Activated naive CD8-positive, alpha-beta T cell treated with anti-CD3 and anti-CD28 coated beads, Interleukin-2, amount 10 ng/mL, durations not matched to agents 7 days and 5 days (primary cell): ENCODE results near the gene PAX5. TPM values are rescaled to one million over a fixed set of nuclear protein-coding genes. Genes with fewer than 3 reads are reported as not detected.
"Not testable (repeated sequence)": the region's sequence is repeated elsewhere in the genome, so short reads cannot be mapped to it uniquely, and the experiment has no call there.

Experiments used
- ATAC-seq: fragments of 150-1000 bp; cut with Tn5 transposase; one replicate; pipeline ENCODE4 v1.10.0; 2021; ENCODE audit warnings: low read depth, moderate library complexity
- POLR2A ChIA-PET: fragments of 350-600 bp; sonication (Branson Sonifier 250); formaldehyde crosslinking; loops from one replicate; lab custom pipeline; 2021; ENCODE audit warnings: antibody characterized with exemption; lab: Charles Lee
- DNase-seq: peaks from one replicate; pipeline ENCODE4 v3.0.0; 2021
- H3K27ac Mint-ChIP-seq: one replicate; pipeline ENCODE4 v1.8.0; 2022; ENCODE audit warnings: mild to moderate bottlenecking, mixed read lengths
- H3K27me3 Mint-ChIP-seq: one replicate; pipeline ENCODE4 v1.8.0; 2022; ENCODE audit warnings: mild to moderate bottlenecking, moderate library complexity, mixed read lengths
- H3K36me3 Mint-ChIP-seq: one replicate; pipeline ENCODE4 v1.8.0; 2021; ENCODE audit warnings: mild to moderate bottlenecking, mixed read lengths
- H3K4me1 Mint-ChIP-seq: one replicate; pipeline ENCODE4 v1.8.0; 2021; ENCODE audit warnings: mixed read lengths
- H3K4me3 Mint-ChIP-seq: one replicate; pipeline ENCODE4 v1.8.0; 2022; ENCODE audit warnings: mild to moderate bottlenecking, moderate library complexity, mixed read lengths
- H3K9me3 Mint-ChIP-seq: one replicate; pipeline ENCODE4 v1.8.0; 2021; ENCODE audit warnings: mixed read lengths
- total RNA-seq, 2 experiments: library from RNA; stranded (reverse); gene quantifications; one replicate each; pipeline ENCODE4 v1.2.3, GENCODE V29; 2021

PAX5 gene
- total RNA-seq, 2 experiments from 2014 or later = 0.89 to 1.1 TPM

DNA sequence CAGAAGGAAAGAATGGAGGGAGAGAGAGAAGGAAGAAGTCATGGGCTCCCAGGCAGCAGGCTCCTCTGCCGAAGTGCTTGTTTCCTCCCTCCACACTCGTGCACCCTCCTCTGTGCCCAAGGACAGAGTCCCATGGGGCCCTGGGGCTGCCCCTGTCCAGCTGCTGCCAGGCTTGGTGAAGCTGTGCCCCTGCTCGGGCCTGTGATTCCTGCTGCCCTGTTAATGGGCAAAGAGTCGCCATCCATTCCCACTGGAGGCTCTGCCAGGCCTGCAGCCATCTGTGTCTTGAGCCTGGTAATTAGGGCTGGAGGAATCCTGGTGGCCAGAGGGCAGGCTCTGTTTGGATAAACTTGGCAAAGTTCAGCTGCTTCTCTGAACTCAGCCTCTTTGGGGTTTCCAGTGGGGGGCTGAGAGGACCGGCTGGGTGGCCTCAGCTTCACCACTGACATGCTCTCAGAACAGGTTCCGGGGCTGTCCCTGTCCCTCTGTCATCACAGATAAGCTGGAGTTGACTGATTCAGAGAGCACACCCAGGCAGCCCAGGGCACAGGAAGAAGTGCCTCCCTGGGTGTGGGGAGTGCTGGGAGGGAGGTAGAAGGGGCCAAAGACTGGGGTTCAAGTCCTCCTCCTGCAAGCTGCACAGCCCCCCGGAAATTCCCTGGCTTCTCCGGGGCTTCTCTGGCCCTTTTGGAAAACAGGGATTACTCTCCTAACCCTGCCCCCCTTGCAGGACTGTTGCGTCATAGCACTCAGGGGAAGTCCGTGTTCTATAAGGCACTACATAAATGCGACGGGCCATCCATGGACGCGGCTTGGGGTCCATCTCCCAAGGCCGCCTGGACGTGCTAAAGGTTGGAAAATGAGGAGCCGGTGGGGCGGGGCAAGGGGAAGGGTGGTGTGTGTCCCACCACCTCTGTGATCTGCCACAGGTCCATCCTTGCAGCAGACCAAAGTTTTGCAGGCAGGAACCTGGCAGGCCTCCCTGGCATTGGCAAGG lies 154.8 kb downstream of the PAX5 start:
- Mint-ChIP-seq H3K4me3 (no peak overlapping the region), H3K4me1 (no peaks in the 10 kb centered on the region), H3K9me3 (no peaks in the 10 kb centered on the region), H3K36me3 (no peaks in the 10 kb centered on the region), H3K27ac (no peak overlapping the region), H3K27me3 (peaks cover 20% of the 10 kb centered on the region)
- POLR2A ChIA-PET = no interaction called here
- DNase-seq (no peak), ATAC-seq (no peak)

DNA sequence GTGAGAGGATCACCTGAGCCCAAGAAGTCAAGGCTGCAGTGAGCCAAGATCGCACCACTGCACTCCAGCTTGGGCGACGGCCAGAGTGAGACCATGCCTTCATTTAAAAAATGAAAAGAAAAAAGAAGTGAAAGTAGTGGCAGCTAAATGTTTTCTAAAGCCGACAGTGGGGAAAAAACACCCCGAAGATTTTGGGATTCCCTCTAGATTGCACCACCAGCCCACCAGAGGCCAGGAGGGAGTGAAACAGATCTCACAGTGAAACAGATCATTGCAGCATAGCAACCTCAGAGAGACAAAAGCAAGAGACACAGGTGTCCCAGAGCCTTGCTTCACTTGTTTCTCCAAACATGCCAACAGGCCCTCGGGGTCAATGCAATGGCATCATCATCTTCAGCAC lies 156.8 kb downstream of the PAX5 start:
- ATAC-seq = no peak
- Mint-ChIP-seq H3K27ac (no peak overlapping the region), H3K9me3 (no peaks in the 10 kb centered on the region), H3K36me3 (no peaks in the 10 kb centered on the region), H3K27me3 (peaks cover 10% of the 10 kb centered on the region), H3K4me1 (peaks cover 2% of the 10 kb centered on the region), H3K4me3 (no peak overlapping the region)
- POLR2A ChIA-PET = interaction anchor here (1.1 kb wide), 1 partner anchor 29 kb away, joined by 3 read pairs; no protein-coding TSS in a partner anchor
- no peak for DNase-seq

DNA sequence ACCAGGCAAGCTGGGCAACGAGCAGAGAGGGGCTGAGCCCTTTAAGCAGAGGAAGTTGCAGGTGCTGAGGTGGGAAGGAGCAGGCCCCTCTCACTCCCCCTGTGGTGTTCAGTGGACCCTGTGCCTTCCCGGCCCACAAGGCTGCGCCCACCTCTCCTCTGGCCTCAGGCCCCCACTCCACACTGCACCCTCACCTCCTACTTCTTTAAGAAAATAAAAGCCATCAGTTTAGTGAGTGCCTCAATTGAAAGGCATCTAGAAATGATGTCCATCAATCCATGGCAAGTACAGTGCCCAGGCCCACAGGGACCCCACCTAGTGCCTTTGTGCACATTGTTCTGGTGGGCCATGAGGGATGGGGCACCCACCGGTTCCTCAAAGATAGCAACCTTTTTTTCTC lies 158.0 kb downstream of the PAX5 start:
- POLR2A ChIA-PET = no interaction called here
- Mint-ChIP-seq H3K36me3 (no peaks in the 10 kb centered on the region), H3K4me1 (peaks cover 2% of the 10 kb centered on the region), H3K27ac (no peak overlapping the region), H3K9me3 (no peaks in the 10 kb centered on the region), H3K4me3 (no peak overlapping the region), H3K27me3 (peaks cover 8% of the 10 kb centered on the region)
- DNase-seq (no peak), ATAC-seq (no peak)

DNA sequence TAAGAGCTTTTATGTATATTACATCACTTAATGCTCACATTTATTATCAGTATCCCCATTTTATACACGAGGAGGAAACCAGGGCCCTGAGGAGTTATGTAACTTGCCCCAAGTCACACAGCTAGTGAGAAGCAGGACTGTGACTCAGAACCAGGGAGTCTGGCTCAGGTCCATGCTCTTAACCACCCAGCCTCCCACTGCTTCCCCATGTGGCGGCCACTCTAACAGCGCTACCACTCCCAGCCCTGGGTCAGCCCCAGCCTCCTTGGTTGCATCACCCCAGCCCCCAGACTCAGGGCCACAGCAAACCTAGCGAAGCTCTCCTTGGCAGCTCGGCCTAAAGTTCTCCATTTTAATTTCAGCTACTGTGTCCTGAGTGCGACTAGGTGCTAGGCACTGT lies 159.1 kb downstream of the PAX5 start:
- DNase-seq (no peak), ATAC-seq (no peak)
- Mint-ChIP-seq H3K9me3 (no peaks in the 10 kb centered on the region), H3K4me1 (peaks cover 2% of the 10 kb centered on the region), H3K36me3 (no peaks in the 10 kb centered on the region), H3K27ac (no peak overlapping the region), H3K27me3 (peaks cover 8% of the 10 kb centered on the region), H3K4me3 (no peak overlapping the region)
- POLR2A ChIA-PET = no interaction called here

DNA sequence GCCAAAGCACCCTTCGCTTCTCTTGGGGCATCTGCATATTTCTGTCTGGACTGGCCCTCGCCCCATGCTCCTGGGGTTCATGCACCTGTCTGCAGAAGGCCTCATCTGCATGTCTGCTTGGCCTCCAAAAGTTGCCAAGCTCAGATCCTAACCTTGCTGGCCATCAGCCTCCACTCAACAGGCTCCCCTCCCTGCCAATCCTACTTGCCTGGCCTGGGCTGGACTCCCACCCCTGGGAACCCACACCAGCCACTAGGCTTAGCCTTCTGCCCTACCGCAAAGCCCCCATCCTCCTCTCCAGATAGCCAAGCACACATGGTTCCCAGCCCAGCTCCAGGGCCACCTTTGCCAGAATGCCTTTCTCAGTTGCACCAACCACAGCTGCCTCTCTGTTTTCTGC lies 159.8 kb downstream of the PAX5 start:
- H3K27ac Mint-ChIP-seq = no peak overlapping the region
- no peaks in the 10 kb centered on the region for H3K36me3 Mint-ChIP-seq
- peaks cover 2% of the 10 kb centered on the region for H3K4me1 Mint-ChIP-seq
- peaks cover 8% of the 10 kb centered on the region for H3K27me3 Mint-ChIP-seq
- DNase-seq (no peak), ATAC-seq (no peak)
- POLR2A ChIA-PET = no interaction called here
- H3K4me3 Mint-ChIP-seq = no peak overlapping the region
- H3K9me3 Mint-ChIP-seq = no peaks in the 10 kb centered on the region

DNA sequence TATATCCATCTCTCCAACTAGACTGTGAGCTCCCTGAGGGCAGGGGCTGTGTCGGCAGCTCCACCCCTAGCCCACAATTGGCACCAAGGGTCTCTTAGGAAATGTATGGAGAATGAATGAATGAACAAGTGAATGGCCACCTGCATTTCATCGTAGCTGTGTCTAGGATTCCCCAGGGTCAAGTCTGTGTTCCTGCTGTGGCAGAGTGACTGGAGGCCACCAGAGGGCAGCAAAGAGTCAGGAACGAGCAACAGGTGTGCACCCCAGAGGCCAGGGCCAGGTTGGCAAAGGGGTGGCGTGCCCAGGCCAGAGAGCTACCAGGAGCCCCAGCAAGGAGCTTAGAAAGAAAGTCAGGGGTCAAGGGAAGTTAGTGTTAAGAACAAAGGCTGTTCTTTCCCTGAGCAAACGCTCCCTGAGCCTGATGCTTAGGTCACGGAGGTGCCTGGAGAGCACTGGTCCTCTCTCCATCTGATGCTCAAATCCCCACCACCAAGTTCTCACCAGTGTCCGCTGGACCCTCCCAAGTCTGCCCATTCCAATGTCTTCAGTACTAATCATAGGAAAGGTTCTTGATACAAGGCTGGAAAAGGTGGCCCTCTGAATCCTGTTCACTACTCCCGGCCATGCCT lies 160.7 kb downstream of the PAX5 start:
- DNase-seq (peak; percentile 69), ATAC-seq (peak; percentile 82)
- Mint-ChIP-seq H3K27me3 (peaks cover 8% of the 10 kb centered on the region), H3K27ac (no peak overlapping the region), H3K9me3 (no peaks in the 10 kb centered on the region), H3K4me3 (no peak overlapping the region), H3K4me1 (peaks cover 2% of the 10 kb centered on the region), H3K36me3 (no peaks in the 10 kb centered on the region)
- POLR2A ChIA-PET = no interaction called here

DNA sequence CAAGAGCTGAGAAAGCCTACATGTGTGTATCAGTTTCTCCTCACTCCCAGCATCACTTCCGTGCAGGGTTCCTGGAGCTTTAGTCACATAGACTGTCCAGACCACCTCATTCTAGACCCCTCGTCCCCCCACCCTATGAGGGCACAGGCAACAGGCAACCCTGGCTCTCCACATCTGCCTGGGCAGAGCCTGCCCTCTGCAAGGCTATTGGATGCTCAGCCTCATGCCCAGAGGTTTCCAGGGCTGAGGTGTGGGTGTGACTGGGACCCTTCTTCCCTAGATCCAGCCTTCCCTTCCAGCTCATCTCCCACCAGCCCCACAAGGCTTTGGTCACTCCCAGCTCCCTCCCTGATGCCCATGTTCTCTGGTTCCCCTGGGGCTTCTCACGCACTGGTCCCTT lies 161.4 kb downstream of the PAX5 start:
- H3K27ac Mint-ChIP-seq = no peak overlapping the region
- H3K27me3 Mint-ChIP-seq = peaks cover 8% of the 10 kb centered on the region
- no peaks in the 10 kb centered on the region for H3K36me3 Mint-ChIP-seq
- H3K4me1 Mint-ChIP-seq = peaks cover 2% of the 10 kb centered on the region
- H3K4me3 Mint-ChIP-seq = no peak overlapping the region
- H3K9me3 Mint-ChIP-seq = no peaks in the 10 kb centered on the region
- DNase-seq (no peak), ATAC-seq (no peak)
- POLR2A ChIA-PET = no interaction called here

DNA sequence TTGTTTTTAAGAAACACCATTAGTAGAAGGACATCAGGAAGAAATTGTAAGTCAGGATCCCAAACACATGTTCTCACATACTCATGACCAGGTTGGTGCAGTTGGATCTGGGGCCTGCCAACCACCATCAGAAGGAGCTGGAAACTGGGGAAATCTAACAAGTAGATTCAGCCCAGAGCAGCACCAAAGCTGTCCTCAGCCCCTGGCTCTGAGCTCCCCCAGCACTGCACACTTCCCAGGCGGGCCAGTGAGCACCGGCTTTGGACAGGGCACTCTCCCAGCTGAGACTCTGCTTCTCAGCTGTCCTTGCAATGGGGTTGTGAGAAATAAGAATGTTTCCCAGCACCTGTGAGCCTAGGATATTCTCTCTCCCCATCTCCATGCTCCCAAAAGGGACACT lies 162.5 kb downstream of the PAX5 start:
- Mint-ChIP-seq H3K4me3 (no peak overlapping the region), H3K27ac (no peak overlapping the region)

DNA sequence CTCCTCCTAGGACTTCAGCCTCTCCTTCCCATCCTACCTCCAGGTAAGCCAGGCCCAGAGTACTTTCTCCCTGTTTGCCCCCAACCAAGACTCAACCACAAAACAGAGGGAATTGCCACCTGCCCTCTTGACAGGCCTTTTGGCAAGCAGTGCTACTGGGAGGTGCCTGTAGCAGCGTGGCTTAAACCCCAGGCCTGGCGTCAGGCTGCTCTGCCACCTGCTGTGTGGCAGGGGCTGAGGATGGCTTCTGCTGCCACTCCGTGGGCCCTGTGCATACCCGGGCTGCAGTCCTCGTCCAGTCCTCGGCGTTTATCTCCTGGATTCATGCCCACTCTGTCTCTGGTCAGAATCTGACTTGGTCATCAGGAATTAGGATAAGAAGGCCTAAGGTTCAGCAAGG lies 163.1 kb downstream of the PAX5 start:
- ATAC-seq = no peak
- POLR2A ChIA-PET = no interaction called here
- no peak overlapping the region for H3K27ac Mint-ChIP-seq

More for the DNA sequence above, 162.5 kb downstream of the PAX5 start:
- H3K36me3 Mint-ChIP-seq = no peaks in the 10 kb centered on the region
- POLR2A ChIA-PET = no interaction called here
- peaks cover 5% of the 10 kb centered on the region for H3K27me3 Mint-ChIP-seq
- H3K4me1 Mint-ChIP-seq = peaks cover 2% of the 10 kb centered on the region
- no peaks in the 10 kb centered on the region for H3K9me3 Mint-ChIP-seq
- DNase-seq (no peak), ATAC-seq (no peak)

DNA sequence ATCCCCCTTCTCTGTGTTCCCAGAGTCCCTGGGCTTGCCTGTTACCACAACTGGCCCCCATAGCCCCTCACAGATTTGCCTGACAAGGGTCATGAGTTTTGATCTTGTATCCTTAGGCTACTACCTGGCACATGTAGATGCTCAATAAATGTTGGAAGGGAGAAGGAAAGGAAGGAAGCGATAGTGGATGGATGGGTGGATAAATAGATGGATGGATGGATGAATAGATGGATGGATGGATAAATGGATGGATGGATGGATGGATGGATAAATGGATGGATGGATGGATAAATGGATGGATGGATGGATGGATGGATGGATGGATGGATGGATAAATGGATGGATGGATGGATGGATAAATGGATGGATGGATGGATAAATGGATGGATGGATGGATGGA lies 164.5 kb downstream of the PAX5 start:
- DNase-seq, ATAC-seq, POLR2A ChIA-PET, H3K4me1 Mint-ChIP-seq, H3K4me3 Mint-ChIP-seq, H3K9me3 Mint-ChIP-seq, H3K27ac Mint-ChIP-seq, H3K36me3 Mint-ChIP-seq, H3K27me3 Mint-ChIP-seq: not testable (repeated sequence)

More for the DNA sequence above, 163.1 kb downstream of the PAX5 start:
- H3K9me3 Mint-ChIP-seq = no peaks in the 10 kb centered on the region
- H3K4me3 Mint-ChIP-seq = no peak overlapping the region
- DNase-seq = no peak
- H3K27me3 Mint-ChIP-seq = peaks cover 5% of the 10 kb centered on the region
- no peaks in the 10 kb centered on the region for H3K36me3 Mint-ChIP-seq
- H3K4me1 Mint-ChIP-seq = peaks cover 2% of the 10 kb centered on the region

DNA sequence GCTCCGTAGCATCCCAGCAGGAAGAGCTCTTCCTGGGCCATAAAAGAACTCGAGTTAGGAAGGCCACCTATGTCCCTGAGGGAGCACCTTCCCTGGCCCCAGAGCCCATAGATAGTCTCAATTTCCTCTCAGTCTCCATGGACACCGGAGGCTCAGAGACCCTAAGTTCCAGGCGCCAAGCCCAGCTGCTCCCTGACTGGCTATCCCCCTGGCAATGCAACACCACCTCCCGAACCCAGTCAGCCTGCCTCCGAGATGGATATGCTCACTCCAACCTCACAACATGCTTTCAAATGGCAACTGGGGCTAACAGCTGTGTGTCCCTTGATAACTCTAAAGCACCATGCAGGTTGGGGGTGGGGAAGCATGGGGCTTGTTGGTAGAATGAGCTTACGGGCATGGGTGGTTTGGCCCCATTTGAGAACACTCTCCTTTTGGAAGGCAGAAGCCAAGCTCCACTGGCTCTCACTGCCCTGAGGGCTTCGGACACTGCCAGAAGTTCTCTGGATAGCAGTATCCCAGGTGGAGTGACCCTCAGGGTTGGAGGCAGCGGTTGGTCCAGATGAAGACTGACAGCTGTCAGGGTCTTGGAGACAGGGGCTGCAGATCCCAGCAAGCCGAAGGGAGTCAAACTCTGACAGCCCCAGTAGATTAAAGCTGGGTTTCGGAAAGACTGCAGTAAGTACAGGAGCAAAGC lies 165.3 kb downstream of the PAX5 start:
- DNase-seq (no peak), ATAC-seq (no peak)
- H3K36me3 Mint-ChIP-seq = no peaks in the 10 kb centered on the region
- H3K27ac Mint-ChIP-seq = no peak overlapping the region
- H3K9me3 Mint-ChIP-seq = no peaks in the 10 kb centered on the region
- POLR2A ChIA-PET = interaction anchor here (0.7 kb wide), 1 partner anchor 473 kb away, joined by 3 read pairs; no protein-coding TSS in a partner anchor
- H3K4me1 Mint-ChIP-seq = peaks cover 2% of the 10 kb centered on the region
- peaks cover 2% of the 10 kb centered on the region for H3K27me3 Mint-ChIP-seq
- H3K4me3 Mint-ChIP-seq = no peak overlapping the region

DNA sequence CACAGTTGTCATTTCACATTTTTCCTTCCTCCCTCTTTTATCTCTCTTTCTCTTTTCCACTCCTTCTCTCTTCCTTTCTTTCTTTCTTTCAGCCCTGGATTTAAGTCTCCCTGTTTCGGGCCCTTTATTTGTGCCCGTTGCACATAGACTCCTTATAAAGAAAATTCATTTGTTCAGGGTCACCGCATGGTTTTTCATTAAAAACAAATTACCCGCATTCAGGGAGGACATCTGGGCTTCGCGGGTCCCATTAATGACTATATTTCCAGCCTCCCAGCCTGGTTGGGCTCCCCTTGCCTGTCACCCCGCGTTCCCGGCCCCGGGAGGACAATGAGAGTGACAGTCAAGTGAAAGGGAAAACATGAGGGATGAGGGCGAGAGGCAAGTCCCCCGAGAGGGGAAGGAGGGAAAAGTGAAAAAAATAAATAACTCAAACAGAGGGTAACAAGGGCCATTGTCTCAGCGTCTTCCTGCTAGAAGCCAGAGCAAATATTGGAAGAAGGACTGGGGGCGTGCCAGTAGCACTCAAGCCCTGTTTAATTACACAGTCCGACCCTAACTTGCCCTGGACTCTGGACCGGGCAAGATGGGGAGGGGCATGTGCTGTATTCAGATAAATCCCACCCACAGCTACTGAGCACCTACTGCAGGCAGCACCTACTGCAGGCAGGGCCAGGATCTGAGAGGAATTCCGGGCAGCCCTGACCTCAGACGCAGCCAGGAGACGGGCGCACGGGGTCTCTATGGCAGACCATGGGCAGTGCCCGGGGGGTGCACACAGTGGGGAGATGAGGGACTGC lies 166.2 kb downstream of the PAX5 start:
- no peaks in the 10 kb centered on the region for H3K4me1 Mint-ChIP-seq
- POLR2A ChIA-PET = no interaction called here
- no peaks in the 10 kb centered on the region for H3K9me3 Mint-ChIP-seq
- ATAC-seq (no peak), DNase-seq (no peak)
- H3K27me3 Mint-ChIP-seq = peaks cover 2% of the 10 kb centered on the region
- no peak overlapping the region for H3K4me3 Mint-ChIP-seq
- no peak overlapping the region for H3K27ac Mint-ChIP-seq
- no peaks in the 10 kb centered on the region for H3K36me3 Mint-ChIP-seq

DNA sequence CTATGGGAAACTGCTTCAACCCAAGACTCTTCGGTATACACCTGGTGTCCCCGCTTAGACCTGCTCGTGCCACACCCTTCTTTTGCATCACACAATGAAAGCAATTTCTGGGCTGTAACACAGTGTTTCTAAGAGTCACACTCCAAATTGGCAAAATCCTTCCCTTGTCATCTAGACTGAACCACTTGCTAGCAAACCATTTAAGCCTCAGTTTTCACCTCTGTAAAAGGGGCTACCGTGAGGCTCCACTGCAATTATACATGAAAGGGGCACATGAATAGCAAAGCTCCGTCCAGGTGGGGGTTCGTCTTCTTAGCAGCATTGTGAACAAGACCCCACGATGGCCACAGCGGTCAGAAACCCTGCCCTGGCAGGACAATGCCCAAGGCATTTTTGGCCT lies 166.8 kb downstream of the PAX5 start:
- POLR2A ChIA-PET = no interaction called here
- H3K9me3 Mint-ChIP-seq = no peaks in the 10 kb centered on the region
- DNase-seq (no peak), ATAC-seq (no peak)
- no peak overlapping the region for H3K27ac Mint-ChIP-seq
- no peaks in the 10 kb centered on the region for H3K36me3 Mint-ChIP-seq
- H3K4me3 Mint-ChIP-seq = no peak overlapping the region
- no peaks in the 10 kb centered on the region for H3K4me1 Mint-ChIP-seq
- H3K27me3 Mint-ChIP-seq = peaks cover 4% of the 10 kb centered on the region
